HG03378 (cell line): ENCODE data around the gene PARP14.
A peak's percentile ranks its signal among the peaks of the same experiment; 100 is the strongest.
"Not testable (repeated sequence)": the region's sequence is repeated elsewhere in the genome, so short reads cannot be mapped to it uniquely, and the experiment has no call there.

Experiments used
- ATAC-seq: cut with Tn5 transposase; IDR thresholded peaks from one replicate; pipeline ENCODE4 v1.9.1; 2021; ENCODE audit warnings: mild to moderate bottlenecking, moderate library complexity; ENCODE audit not compliant: unreplicated experiment

PARP14 gene, protein sequence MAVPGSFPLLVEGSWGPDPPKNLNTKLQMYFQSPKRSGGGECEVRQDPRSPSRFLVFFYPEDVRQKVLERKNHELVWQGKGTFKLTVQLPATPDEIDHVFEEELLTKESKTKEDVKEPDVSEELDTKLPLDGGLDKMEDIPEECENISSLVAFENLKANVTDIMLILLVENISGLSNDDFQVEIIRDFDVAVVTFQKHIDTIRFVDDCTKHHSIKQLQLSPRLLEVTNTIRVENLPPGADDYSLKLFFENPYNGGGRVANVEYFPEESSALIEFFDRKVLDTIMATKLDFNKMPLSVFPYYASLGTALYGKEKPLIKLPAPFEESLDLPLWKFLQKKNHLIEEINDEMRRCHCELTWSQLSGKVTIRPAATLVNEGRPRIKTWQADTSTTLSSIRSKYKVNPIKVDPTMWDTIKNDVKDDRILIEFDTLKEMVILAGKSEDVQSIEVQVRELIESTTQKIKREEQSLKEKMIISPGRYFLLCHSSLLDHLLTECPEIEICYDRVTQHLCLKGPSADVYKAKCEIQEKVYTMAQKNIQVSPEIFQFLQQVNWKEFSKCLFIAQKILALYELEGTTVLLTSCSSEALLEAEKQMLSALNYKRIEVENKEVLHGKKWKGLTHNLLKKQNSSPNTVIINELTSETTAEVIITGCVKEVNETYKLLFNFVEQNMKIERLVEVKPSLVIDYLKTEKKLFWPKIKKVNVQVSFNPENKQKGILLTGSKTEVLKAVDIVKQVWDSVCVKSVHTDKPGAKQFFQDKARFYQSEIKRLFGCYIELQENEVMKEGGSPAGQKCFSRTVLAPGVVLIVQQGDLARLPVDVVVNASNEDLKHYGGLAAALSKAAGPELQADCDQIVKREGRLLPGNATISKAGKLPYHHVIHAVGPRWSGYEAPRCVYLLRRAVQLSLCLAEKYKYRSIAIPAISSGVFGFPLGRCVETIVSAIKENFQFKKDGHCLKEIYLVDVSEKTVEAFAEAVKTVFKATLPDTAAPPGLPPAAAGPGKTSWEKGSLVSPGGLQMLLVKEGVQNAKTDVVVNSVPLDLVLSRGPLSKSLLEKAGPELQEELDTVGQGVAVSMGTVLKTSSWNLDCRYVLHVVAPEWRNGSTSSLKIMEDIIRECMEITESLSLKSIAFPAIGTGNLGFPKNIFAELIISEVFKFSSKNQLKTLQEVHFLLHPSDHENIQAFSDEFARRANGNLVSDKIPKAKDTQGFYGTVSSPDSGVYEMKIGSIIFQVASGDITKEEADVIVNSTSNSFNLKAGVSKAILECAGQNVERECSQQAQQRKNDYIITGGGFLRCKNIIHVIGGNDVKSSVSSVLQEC (N-terminal part only)

DNA sequence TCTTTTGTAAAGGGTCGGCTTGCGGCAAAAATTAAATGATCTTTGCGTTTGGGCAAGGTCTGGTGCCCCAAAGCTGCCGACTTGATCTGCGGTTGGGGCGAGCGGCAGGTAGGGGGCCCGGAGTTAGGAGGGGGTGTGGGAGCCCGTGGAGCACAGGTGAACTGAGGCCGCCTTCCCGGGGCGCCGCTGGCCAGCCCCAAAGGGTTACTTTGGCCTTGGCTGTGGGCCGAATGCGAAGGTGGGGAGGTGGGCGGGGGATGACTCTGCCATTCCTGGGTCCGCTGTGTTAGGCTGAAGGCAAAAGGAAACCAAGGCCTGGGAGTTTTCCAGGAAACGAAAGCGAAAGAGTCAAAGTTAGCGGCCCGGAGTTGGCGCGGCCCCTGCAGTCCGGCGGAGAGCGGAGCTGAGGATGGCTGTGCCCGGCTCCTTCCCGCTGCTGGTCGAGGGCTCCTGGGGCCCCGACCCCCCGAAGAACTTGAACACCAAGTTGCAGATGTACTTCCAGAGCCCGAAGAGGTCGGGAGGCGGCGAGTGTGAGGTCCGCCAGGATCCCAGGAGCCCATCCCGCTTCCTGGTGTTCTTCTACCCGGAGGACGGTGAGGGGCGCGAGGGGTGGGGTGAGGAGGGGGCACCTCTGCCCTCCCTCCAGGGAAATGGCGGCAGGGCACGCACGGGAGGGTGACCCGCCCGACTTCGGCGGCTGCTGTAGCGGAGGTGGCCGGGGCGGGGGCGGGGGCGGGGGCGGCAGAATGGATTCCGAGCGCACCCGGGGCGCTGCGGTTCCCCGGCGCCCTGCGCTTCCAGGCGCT lies at the start of gene PARP14:
Gene PARP14, plus strand, starts transcription at position 365 of the 809 bp plus-strand sequence. Its CDS starts 45 bp downstream, at position 410.
- peak; percentile 41 for ATAC-seq

- no peak for ATAC-seq
Measured at GRCh38 chr3:122635789-122636188, 44.9 kb upstream of the PARP14 start.

DNA sequence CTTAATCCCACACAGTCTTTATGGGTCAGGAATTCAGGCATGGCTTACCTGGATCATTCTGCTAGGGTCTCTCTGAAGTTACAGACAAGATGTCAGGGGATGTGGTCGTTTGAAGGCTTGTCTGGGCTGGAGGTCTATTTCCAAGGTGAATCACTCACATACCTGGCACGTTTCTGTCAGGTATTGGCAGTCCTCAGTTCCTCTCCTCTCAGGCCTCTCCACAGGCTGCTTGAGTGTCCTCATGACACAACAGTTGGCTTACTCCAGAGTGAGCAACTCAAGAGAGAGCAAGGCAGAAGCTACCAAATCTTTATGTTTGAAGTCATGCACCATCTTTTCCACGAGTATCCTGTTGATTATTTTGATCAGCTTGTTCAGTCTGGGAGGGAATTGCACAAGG lies 43.9 kb upstream of the PARP14 start:
- ATAC-seq, result no peak

DNA sequence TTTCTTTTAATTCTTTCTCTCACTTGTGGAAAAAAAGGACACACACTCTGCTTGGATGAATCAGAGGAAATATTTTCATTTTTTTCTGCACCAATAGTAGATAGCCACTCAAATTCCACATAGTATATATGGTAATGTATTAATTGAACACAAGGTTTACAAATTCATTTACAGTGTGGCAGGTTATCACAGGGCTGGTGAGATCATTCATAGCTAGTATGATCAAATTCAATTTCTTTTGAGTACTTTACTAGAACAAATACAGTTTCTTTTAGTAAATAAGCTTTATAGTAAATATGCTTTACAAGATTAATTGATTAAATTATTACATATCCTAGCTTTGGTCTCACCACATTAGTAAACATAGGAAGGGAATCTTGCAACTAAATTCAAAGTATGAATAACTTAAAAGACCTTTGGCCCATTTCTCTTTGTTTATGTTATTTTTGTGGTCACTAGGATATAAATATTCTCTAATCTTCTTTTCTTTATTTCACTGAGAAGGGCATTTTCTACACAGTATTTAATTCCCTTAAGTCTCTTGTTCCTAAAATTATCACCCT lies 40.1 kb upstream of the PARP14 start:
- no peak for ATAC-seq

- ATAC-seq, result peak; percentile 51
Measured at GRCh38 chr3:122642935-122643334, 37.7 kb upstream of the PARP14 start.

DNA sequence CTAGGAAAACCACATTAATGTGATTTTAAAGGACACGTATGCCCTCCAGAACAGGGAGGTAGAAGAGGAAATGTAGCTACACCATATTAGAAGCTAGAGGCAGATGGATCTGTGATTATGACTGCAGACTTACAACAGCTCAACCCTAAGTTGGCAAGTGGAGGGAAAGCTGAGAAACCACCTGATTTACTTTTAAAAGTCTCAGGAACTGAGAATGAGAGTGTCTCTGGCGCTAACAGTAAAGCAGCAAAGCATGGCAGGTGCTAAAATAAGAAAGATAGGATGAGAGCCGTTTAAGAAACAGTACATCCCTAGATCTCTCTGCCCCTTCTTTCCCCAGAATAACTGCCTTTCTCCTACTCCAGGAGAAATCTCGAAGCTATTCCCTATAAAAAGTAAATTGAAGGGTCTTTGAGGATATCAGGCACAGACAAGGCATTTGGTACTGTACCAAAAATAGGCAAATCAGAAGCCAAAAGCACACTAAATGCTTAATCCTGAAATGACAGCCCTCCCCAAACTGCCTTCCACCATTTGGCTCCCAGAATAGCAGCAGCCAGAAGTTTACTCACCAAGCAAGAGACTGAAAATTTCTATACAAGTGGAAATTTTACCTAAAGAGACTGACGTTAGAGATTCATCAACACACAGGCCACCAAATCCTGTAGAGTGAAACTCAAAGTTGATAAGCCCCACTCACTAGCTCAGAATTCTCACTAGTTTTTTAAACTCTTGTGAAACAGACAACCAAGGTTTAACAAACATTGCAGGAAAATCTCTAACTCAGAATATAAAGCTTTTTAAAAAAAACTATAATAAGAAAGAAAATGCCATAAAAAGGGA lies 34.3 kb upstream of the PARP14 start:
- ATAC-seq, result peak; percentile 64

DNA sequence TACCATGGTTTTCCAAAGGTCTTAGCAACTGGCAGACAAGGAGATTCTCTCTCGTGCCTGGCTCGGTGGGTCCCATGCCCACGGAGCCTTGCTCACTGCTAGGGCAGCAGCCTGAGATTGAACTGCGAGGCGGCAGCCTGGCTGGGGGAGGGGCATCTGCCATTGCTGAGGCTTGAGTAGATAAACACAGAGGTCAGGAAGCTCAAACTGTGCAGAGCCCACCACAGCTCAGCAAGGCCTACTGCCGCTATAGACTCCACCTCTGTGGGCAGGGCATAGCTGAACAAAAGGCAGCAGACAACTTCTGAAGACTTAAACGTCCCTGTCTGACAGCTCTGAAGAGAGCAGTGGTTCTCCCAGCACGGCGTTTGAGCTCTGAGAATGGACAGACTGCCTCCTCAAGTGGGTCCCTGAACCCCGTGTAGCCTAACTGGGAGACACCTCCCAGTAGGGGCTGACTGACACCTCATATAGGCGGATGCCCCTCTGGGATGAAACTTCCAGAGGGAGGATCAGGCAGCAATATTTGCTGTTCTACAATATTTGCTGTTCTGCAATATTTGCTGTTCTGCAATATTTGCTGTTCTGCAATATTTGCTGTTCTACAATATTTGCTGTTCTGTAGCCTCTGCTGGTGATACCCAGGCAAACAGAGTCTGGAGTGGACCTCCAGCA lies 29.3 kb upstream of the PARP14 start:
- not testable (repeated sequence) for ATAC-seq

DNA sequence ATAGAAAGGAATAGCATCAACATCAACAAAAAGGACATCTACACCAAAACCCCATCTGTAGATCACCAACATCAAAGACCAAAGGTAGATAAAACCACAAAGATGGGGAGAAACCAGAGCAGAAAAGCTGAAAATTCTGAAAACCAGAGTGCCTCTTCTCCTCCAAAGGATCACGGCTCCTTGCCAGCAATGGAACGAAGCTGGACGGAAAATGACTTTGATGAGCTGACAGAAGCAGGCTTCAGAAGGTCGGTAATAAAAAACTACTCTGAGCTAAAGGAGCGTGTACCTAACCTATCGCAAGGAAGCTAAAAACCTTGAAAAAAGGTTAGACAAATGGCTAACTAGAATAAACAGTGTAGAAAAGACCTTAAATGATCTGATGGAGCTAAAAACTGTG lies 28.7 kb upstream of the PARP14 start:
- not testable (repeated sequence) for ATAC-seq

DNA sequence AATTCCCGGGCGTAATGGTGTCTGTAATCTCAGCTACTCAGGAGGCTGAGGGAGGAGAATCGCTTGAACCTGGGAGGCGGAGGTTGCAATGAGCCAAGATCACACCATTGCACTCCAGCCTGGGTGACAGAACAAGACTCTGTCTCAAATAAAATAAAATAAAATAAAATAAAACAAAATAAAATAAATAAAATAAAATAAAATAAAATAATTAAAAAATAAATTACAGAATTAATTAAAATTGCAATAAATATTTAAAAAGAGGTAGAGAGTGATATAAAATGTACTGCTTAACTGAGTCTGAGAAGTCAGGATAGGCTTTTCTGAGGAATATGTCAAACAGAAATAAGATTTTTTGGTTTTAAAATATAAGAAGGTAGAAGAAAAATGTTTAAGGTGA lies 22.3 kb upstream of the PARP14 start:
- ATAC-seq, result not testable (repeated sequence)

DNA sequence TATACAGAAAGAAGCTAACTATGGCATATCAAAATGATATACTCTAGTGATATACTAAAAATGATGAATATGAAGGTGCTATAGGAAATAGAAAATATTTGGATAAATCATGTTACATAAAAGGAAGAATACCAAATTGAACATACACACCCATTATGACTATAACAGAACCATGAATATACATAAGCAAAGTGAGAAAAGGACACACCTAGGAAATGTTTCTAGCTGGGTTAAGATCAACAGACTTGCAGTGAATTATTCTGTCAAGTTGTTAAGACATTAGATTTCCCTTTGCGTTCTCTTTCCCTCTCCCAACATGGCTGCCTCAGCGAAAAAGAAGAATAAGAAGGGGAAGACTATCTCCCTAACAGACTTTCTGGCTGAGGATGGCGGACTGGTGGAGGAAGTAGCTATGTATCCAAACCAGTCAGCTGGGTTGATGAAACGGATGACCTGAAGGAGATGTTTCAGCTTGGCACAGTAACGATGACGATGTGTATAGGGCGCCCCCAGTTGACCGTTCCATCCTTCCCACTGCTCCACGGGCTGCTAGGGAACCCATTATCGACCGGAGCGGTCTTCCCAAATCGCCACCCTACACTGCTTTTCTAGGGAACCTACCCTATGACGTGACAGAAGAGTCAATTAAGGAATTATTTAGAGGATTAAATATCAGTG lies 20.2 kb upstream of the PARP14 start:
- ATAC-seq, result no peak

- no peak for ATAC-seq
Measured at GRCh38 chr3:122661633-122662032, 19.0 kb upstream of the PARP14 start.

GRCh38 chr3:122662505-122662904 lies 18.1 kb upstream of the PARP14 start:
- ATAC-seq, result no peak

GRCh38 chr3:122665226-122665786 lies 15.3 kb upstream of the PARP14 start:
- no peak for ATAC-seq

GRCh38 chr3:122665881-122666280 lies 14.8 kb upstream of the PARP14 start:
- no peak for ATAC-seq

DNA sequence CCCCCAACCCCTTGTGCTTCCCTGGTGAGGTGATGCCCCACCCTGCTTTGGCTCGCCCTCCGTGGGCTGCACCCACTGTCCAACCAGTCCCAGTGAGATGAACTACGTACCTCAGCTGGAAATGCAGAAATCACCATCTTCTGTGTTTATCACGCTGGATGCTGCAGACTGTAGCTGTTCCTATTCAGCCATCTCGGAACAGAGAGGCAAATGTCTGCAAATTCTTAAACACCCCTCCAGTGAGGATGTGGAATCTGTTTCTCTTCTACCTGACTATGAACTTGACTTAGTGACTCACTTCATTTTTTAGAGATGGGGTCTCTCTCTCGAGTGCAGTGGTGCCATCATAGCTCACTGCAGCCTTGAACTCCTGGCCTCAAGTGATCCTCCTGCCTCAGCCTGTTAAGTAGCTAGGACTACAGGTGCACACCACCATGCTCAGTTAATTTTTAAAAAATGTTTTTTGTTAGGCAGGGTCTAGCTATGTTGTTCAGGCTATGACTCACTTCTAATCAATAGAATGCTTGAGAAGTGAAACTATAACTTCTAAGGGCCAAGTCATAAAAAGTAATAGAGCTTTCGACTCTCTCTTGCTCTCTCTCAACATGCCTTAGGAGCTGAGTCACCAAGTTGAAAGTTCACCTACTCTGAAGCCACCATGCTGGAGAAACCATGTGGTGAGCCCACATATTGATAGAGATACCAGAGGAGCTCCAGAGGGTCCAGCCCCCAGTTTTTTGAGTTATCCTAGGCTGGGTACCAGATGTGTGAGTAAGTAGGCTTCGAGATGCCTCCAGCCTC lies 11.5 kb upstream of the PARP14 start:
- peak; percentile 97 for ATAC-seq

GRCh38 chr3:122671553-122671952 lies 9.1 kb upstream of the PARP14 start:
- no peak for ATAC-seq

- ATAC-seq, result no peak
Measured at GRCh38 chr3:122674339-122674738, 6.3 kb upstream of the PARP14 start.
